GM19467 (cell line): ENCODE data around the gene KCNT2.
"Not testable (repeated sequence)": the region's sequence is repeated elsewhere in the genome, so short reads cannot be mapped to it uniquely, and the experiment has no call there.

ENCODE experiments used
- ATAC-seq: cut with Tn5 transposase; IDR thresholded peaks from one replicate; pipeline ENCODE4 v1.9.1; 2021; ENCODE audit warnings: mild to moderate bottlenecking, moderate library complexity; ENCODE audit not compliant: unreplicated experiment

The KCNT2 gene

GRCh38 chr1:196608390-196609369, at the start of gene KCNT2:
Gene KCNT2, minus strand, starts transcription at chr1:196608440. Its CDS starts 131 bp downstream, at chr1:196608309.
- ATAC-seq = no peak

- no peak for ATAC-seq
These were observed 47.3 kb upstream of the KCNT2 start for GRCh38 chr1:196655494-196655893.

- ATAC-seq = no peak
These were observed 46.8 kb upstream of the KCNT2 start for GRCh38 chr1:196655071-196655470.

- ATAC-seq = no peak
These were observed 46.0 kb upstream of the KCNT2 start for GRCh38 chr1:196654271-196654670.

- ATAC-seq = no peak
These were observed 43.5 kb upstream of the KCNT2 start, which contains the start of gene CFH for GRCh38 chr1:196651637-196652215. Gene CFH, plus strand, starts transcription at chr1:196652043. Its CDS starts 75 bp downstream, at chr1:196652118.

GRCh38 chr1:196651079-196651478, 42.8 kb upstream of the KCNT2 start:
- ATAC-seq = no peak

GRCh38 chr1:196650403-196650802, 42.2 kb upstream of the KCNT2 start:
- ATAC-seq = no peak

GRCh38 chr1:196649990-196650389, 41.8 kb upstream of the KCNT2 start:
- ATAC-seq = no peak

GRCh38 chr1:196640976-196641375, 32.7 kb upstream of the KCNT2 start:
- no peak for ATAC-seq

- ATAC-seq = not testable (repeated sequence)
These were observed 31.1 kb upstream of the KCNT2 start for GRCh38 chr1:196639291-196639690.

- no peak for ATAC-seq
These were observed 30.2 kb upstream of the KCNT2 start for GRCh38 chr1:196638466-196638865.

GRCh38 chr1:196637606-196638005, 29.4 kb upstream of the KCNT2 start:
- no peak for ATAC-seq

- ATAC-seq = no peak
These were observed 20.6 kb upstream of the KCNT2 start for GRCh38 chr1:196628838-196629237.

GRCh38 chr1:196623079-196623478, 14.8 kb upstream of the KCNT2 start:
- ATAC-seq = no peak

GRCh38 chr1:196619721-196620120, 11.5 kb upstream of the KCNT2 start:
- no peak for ATAC-seq

- no peak for ATAC-seq
These were observed 3.6 kb upstream of the KCNT2 start for GRCh38 chr1:196611873-196612272.

- no peak for ATAC-seq
These were observed 1.1 kb upstream of the KCNT2 start for GRCh38 chr1:196609370-196609737.

- no peak for ATAC-seq
These were observed 259 bp downstream of the KCNT2 start for GRCh38 chr1:196607981-196608380.

- ATAC-seq = no peak
These were observed 4.6 kb downstream of the KCNT2 start for GRCh38 chr1:196603651-196604050.

GRCh38 chr1:196598942-196599748, 9.1 kb downstream of the KCNT2 start:
- no peak for ATAC-seq

GRCh38 chr1:196594700-196595099, 13.5 kb downstream of the KCNT2 start:
- ATAC-seq = no peak
